SK-N-SH treated with all-trans-retinoic acid at 6 μM for 48 hours (cell line): Measurements from ENCODE around the gene SLC6A9.

ENCODE experiments used
- ARNTL ChIP-seq: fragments of 450-650 bp; formaldehyde crosslinking; IDR thresholded peaks from 2 replicates; pipeline ENCODE4 v1.5.0; 2020; ENCODE audit warnings: low read depth, mild to moderate bottlenecking, moderate library complexity, borderline replicate concordance
- ESRRG ChIP-seq: fragments of 250-450 bp; sonication (Bioruptor Pico); IDR thresholded peaks from 2 replicates; pipeline ENCODE4 v1.6.1; 2021; ENCODE audit warnings: mild to moderate bottlenecking
- PATZ1 ChIP-seq: fragments of 250-450 bp; sonication (Bioruptor Pico); IDR thresholded peaks from 2 replicates; pipeline ENCODE4 v1.8.0; 2020; ENCODE audit warnings: mild to moderate bottlenecking, moderate library complexity, borderline replicate concordance
- RARB ChIP-seq: fragments of 250-450 bp; sonication (Bioruptor Pico); IDR thresholded peaks from 2 replicates; pipeline ENCODE4 v1.8.0; 2021; ENCODE audit warnings: mild to moderate bottlenecking, moderate library complexity
- SNAI2 ChIP-seq: fragments of 250-450 bp; sonication (Bioruptor Pico); IDR thresholded peaks from 2 replicates; pipeline ENCODE4 v1.5.0; 2020; ENCODE audit warnings: mild to moderate bottlenecking, moderate library complexity
- ZFP3 ChIP-seq: fragments of 250-450 bp; sonication (Bioruptor Pico); IDR thresholded peaks from 2 replicates; pipeline ENCODE4 v1.5.0; 2020; ENCODE audit warnings: mild to moderate bottlenecking, moderate library complexity
- ZFP30 ChIP-seq: fragments of 450-650 bp; formaldehyde crosslinking; IDR thresholded peaks from 2 replicates; pipeline ENCODE4 v1.5.0; 2022; ENCODE audit warnings: mild to moderate bottlenecking, moderate library complexity
- ZNF8 ChIP-seq: fragments of 450-650 bp; formaldehyde crosslinking; IDR thresholded peaks from 2 replicates; pipeline ENCODE4 v1.5.0; 2020; ENCODE audit warnings: mild to moderate bottlenecking, moderate library complexity
- TF ChIP-seq, protein P1 (sequence below): fragments of 250-450 bp; sonication (Bioruptor Pico); IDR thresholded peaks from 2 replicates; pipeline ENCODE4 v1.5.1; 2020; ENCODE audit warnings: low read depth, mild to moderate bottlenecking, moderate library complexity

DNA sequence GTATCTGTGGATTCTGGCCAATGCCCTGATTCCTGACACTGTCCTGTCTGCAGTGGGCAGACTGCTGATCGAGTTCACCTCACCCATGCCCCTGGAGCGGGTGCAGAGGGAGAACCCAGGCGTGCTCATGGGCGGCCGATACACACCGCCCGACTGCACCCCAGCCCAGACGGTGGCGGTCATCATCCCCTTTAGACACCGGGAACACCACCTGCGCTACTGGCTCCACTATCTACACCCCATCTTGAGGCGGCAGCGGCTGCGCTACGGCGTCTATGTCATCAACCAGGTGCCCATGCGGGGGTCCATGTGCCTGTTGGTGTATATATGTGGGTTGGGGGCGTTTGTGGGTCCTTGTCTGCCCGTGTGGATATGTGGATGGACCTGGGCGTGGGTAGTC is 49.6 kb downstream of the SLC6A9 start:
- TF ChIP-seq RARB (CRISPR knock-in tag) (no peak), PATZ1 (CRISPR knock-in tag) (no peak), ARNTL (CRISPR knock-in tag) (no peak), SNAI2 (CRISPR knock-in tag) (no peak), ESRRG (CRISPR knock-in tag) (no peak), ZNF8 (CRISPR knock-in tag) (no peak), ZFP30 (no peak), ZFP3 (CRISPR knock-in tag) (no peak)
- TF ChIP-seq, protein P1, sequence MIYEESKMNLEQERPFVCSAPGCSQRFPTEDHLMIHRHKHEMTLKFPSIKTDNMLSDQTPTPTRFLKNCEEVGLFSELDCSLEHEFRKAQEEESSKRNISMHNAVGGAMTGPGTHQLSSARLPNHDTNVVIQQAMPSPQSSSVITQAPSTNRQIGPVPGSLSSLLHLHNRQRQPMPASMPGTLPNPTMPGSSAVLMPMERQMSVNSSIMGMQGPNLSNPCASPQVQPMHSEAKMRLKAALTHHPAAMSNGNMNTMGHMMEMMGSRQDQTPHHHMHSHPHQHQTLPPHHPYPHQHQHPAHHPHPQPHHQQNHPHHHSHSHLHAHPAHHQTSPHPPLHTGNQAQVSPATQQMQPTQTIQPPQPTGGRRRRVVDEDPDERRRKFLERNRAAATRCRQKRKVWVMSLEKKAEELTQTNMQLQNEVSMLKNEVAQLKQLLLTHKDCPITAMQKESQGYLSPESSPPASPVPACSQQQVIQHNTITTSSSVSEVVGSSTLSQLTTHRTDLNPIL (CRISPR knock-in tag) = no peak
